Mucosa of descending colon (tissue), 3 donors: ENCODE results near the gene DST. TPM values are rescaled to one million over a fixed set of nuclear protein-coding genes. Genes with fewer than 3 reads are reported as not detected.
A peak's percentile ranks its signal among the peaks of the same experiment; 100 is the strongest.

Source experiments
- ATAC-seq: fragments of 200-7000 bp; cut with Tn5 transposase; one replicate; pipeline ENCODE4 v1.9.1; 2020; ENCODE audit warnings: mild to moderate bottlenecking, moderate library complexity
- DNase-seq, 3 donors: peaks; one replicate each; pipeline ENCODE4 v3.0.0-alpha.2; 2020
- H3K36me3 ChIP-seq: fragments of 200-600 bp; one replicate; pipeline ENCODE4 v1.8.0; 2021; ENCODE audit warnings: low read depth, mild to moderate bottlenecking
- H3K4me1 ChIP-seq: fragments of 200-600 bp; one replicate; pipeline ENCODE4 v1.8.0; 2021; ENCODE audit warnings: low read depth, mild to moderate bottlenecking
- H3K4me3 ChIP-seq: fragments of 200-600 bp; one replicate; pipeline ENCODE4 v1.8.0; 2021; ENCODE audit warnings: mild to moderate bottlenecking
- H3K9me3 ChIP-seq: fragments of 200-600 bp; one replicate; pipeline ENCODE4 v1.8.0; 2021; ENCODE audit warnings: mild to moderate bottlenecking
- CTCF ChIP-seq: fragments of 200-600 bp; IDR thresholded peaks from one replicate; pipeline ENCODE4 v1.8.0; 2022; ENCODE audit warnings: antibody characterized with exemption, mild to moderate bottlenecking
- intact Hi-C, 2 donors: fragments of 100-400 bp; cut with DNase I in 1 of 2; cut with micrococcal nuclease in 1 of 2; formaldehyde crosslinking; loops; one replicate each; pipeline versions ENCODE4 v1.11.0 to v1.11.1; 2022; cut with DNase I, micrococcal nuclease
- total RNA-seq, 3 donors: library from RNA; stranded (reverse); fragmentation: NEBNext Ultra II Directional in 2 of 3; extraction: Animal tissue kit (Norgen Biotek cat#: 25700) in 2 of 3; gene quantifications; one replicate each; pipeline versions ENCODE4 v1.2.1 to v1.2.4, GENCODE V29; 2021 to 2023
- donor health status: DM: no; HTN: no; CAD: no; lungs with moderate emphysema.
- donor health status: DM: no; HTN: no; CAD: no.
- donor health status: DM: no; HTN: yes; CAD: no.

Gene DST
- total RNA-seq, 3 donors from 2014 or later = 208 to 580 (median 356) TPM

GRCh38 chr6:56528412-56528841 lies 114.3 kb downstream of the DST start:
- DNase-seq (no peak), ATAC-seq (no peak)
- intact Hi-C loops = no loop called here
- no peak for TF ChIP-seq CTCF
- no peaks in the 10 kb centered on the region for H3K4me1 ChIP-seq
- no peaks in the 10 kb centered on the region for H3K36me3 ChIP-seq
- no peaks in the 10 kb centered on the region for H3K9me3 ChIP-seq
- H3K4me3 ChIP-seq = no peak overlapping the region

DNA sequence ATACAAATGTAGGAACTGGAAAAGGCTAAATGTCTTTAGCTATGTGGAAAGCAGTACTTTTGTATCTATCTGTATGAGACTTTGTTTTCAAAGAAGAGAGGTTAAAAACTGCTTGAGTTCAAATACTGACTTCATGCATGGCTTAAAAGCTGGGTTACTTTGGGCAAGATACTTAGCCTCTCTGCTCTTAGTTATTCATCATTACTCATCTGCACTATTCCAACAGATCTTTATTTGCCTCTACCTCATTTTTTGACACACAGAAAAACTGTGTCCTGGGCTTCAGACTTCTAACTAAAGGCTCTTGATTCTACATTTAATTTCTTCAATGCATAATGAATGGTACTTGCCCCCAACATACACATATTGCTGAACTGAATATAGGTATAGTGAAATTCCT lies 114.8 kb downstream of the DST start:
- H3K36me3 ChIP-seq = no peaks in the 10 kb centered on the region
- DNase-seq (no peak), ATAC-seq (no peak)
- H3K4me3 ChIP-seq = no peak overlapping the region
- no peak for TF ChIP-seq CTCF
- no peaks in the 10 kb centered on the region for H3K4me1 ChIP-seq
- intact Hi-C loops = no loop called here
- no peaks in the 10 kb centered on the region for H3K9me3 ChIP-seq

DNA sequence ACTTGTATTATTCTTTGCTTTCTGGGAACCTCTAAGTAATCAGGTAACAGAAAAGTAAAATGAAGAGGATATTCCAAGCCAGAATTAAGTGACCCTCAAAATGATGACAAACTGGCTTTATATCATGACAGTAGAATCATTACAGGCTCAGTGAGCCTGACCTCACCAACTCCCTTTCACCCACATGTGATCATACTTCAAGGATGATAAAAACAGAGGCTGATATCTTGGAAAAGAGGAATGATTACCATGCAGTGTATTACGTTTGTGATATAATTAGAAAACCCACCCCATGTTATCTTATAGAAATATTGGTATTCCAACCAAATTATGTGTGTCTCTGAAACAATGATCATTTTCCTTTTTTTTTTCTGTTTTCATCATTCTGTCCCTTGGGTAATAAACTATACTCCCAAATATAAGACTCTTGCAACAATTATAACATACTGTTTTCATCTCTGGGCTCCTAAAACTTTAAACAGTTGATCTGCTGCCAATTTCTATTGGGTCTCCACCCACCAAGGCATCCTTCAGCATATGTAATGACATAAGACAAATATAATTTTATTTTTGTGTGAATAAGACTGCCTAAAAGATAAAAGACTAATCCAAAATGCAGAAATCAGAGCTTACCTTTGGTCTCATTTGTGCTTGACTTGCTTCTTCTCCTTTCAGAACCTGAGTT lies 115.7 kb downstream of the DST start:
- no peak for ATAC-seq
- no peak for DNase-seq
- Histone ChIP-seq H3K4me1 (no peaks in the 10 kb centered on the region), H3K36me3 (no peaks in the 10 kb centered on the region), H3K4me3 (no peak overlapping the region), H3K9me3 (no peaks in the 10 kb centered on the region)
- TF ChIP-seq CTCF = no peak
- intact Hi-C loops = no loop called here

DNA sequence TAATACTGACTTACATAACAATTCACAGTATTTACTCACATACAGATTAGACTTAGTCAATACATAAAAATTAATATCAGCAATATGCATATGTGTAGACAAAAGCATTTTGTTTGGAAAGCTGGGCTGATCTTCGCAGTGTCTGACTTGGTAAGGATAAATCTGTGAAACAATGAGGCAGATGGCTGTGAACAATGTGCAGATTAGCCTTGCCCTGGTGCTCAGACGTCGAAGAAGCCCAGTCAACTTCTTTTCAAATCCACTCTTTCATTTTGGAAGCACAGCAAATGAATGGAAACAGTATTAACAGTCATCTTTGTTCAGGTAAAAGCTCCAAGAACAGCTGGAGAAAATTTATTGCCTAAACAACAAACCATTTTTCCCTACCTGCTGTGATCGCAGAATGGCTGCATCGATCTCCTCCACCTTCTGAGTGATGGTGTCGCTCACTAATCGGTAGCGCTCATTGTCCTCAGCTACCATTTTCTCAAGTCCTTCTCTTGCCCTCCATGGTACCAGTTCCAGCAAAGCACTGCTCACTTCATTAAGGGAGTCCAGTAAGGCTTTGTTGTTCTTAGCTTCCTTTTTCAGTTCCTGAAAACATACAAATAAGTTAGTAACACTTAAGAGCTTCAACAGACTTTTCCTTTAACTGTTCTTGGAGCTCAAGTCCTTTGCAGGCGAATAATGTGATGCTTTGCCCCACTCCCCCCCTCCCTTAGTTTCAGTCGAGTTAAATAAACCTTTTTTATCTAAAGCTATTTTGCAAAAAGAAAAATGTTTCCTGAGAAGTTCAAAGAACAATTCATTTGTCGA lies 116.5 kb downstream of the DST start:
- no peak for TF ChIP-seq CTCF
- H3K9me3 ChIP-seq = no peaks in the 10 kb centered on the region
- no peak overlapping the region for H3K4me3 ChIP-seq
- intact Hi-C loops = no loop called here
- no peaks in the 10 kb centered on the region for H3K36me3 ChIP-seq
- ATAC-seq (no peak), DNase-seq (no peak)
- no peaks in the 10 kb centered on the region for H3K4me1 ChIP-seq

GRCh38 chr6:56524891-56525703 lies 117.6 kb downstream of the DST start:
- DNase-seq = no peak
- no peak for TF ChIP-seq CTCF

More at GRCh38 chr6:56524891-56525703, 117.6 kb downstream of the DST start:
- H3K36me3 ChIP-seq = no peaks in the 10 kb centered on the region
- no peaks in the 10 kb centered on the region for H3K9me3 ChIP-seq
- intact Hi-C loops = no loop called here
- ATAC-seq = peak; percentile 60
- no peak overlapping the region for H3K4me3 ChIP-seq
- H3K4me1 ChIP-seq = no peaks in the 10 kb centered on the region
